Fibroblast of the conjunctiva (primary cell): Measurements from ENCODE around the gene DNAJB12.
"Not testable (repeated sequence)": the region's sequence is repeated elsewhere in the genome, so short reads cannot be mapped to it uniquely, and the experiment has no call there.

ENCODE experiments used
- DNase-seq: peaks from one replicate; pipeline ENCODE4 v3.0.0-alpha.2; 2010; ENCODE audit warnings: low read depth

DNAJB12 gene

GRCh38 chr10:72354356-72355213, at the start of gene DNAJB12:
Gene DNAJB12 (minus strand): TSS chr10:72354919. CDS start chr10:72354897, 22 bp downstream.
- peak; percentile 88 for DNase-seq

- DNase-seq: not testable (repeated sequence)
These were observed 40.9 kb upstream of the DNAJB12 start for GRCh38 chr10:72395581-72395980.

GRCh38 chr10:72392571-72392970, 37.9 kb upstream of the DNAJB12 start:
- DNase-seq: no peak

- no peak for DNase-seq
These were observed 36.0 kb upstream of the DNAJB12 start for GRCh38 chr10:72390764-72391163.

GRCh38 chr10:72389716-72390115, 35.0 kb upstream of the DNAJB12 start:
- no peak for DNase-seq

GRCh38 chr10:72389014-72389413, 34.3 kb upstream of the DNAJB12 start:
- no peak for DNase-seq

- DNase-seq: no peak
These were observed 33.3 kb upstream of the DNAJB12 start for GRCh38 chr10:72388062-72388461.

- no peak for DNase-seq
These were observed 32.3 kb upstream of the DNAJB12 start for GRCh38 chr10:72386916-72387586.

GRCh38 chr10:72385724-72386123, 31.0 kb upstream of the DNAJB12 start:
- no peak for DNase-seq

- DNase-seq: not testable (repeated sequence)
These were observed 30.3 kb upstream of the DNAJB12 start for GRCh38 chr10:72384982-72385381.

- no peak for DNase-seq
These were observed 25.1 kb upstream of the DNAJB12 start for GRCh38 chr10:72379776-72380175.

- DNase-seq: no peak
These were observed 24.3 kb upstream of the DNAJB12 start for GRCh38 chr10:72379062-72379461.

- no peak for DNase-seq
These were observed 20.9 kb upstream of the DNAJB12 start for GRCh38 chr10:72375585-72375984.

- no peak for DNase-seq
These were observed 20.5 kb upstream of the DNAJB12 start for GRCh38 chr10:72375173-72375572.

GRCh38 chr10:72370201-72370722, 15.5 kb upstream of the DNAJB12 start:
- DNase-seq: no peak

- no peak for DNase-seq
These were observed 12.7 kb upstream of the DNAJB12 start for GRCh38 chr10:72367301-72367960.

- no peak for DNase-seq
These were observed 10.6 kb upstream of the DNAJB12 start for GRCh38 chr10:72365106-72365895.

GRCh38 chr10:72364239-72364777, 9.6 kb upstream of the DNAJB12 start:
- DNase-seq: peak; percentile 92

- DNase-seq: no peak
These were observed 2.3 kb upstream of the DNAJB12 start for GRCh38 chr10:72356987-72357386.

- no peak for DNase-seq
These were observed 1.4 kb upstream of the DNAJB12 start for GRCh38 chr10:72356115-72356514.

- no peak for DNase-seq
These were observed 466 bp upstream of the DNAJB12 start for GRCh38 chr10:72355214-72355555.

- no peak for DNase-seq
These were observed 759 bp downstream of the DNAJB12 start for GRCh38 chr10:72353965-72354355.
